Measurements from ENCODE around the gene NRIP1.

DNA sequence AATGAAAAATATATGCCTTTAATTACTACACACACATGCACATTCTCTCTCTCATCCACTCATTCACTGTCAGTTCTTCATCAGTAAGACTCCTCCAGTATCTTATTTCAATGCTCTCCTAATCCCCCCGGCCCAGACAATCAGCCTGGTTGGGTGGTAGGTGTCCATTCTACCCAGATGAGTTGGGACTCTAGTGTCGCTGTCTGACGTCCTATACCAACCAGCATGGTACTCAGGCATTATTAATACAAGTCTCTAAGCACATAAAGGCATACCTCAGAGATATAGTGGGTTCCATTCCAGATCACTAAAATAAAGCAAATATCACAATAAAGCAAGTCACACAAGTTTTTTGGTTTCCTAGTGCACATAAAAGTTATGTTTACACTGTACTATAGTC is 19.8 kb downstream of the NRIP1 start:
- TF ChIP-seq EZH2 (IDR thresholded peaks at IDR 0.05; ENCODE audit: low read depth, low read length, severe bottlenecking) (no peak), TAF1 (IDR thresholded peaks at IDR 0.05; ENCODE audit: low read depth, low read length) (no peak), YY1 (IDR thresholded peaks at IDR 0.05; ENCODE audit: low read depth, low read length) (no peak), JUND (IDR thresholded peaks at IDR 0.05; ENCODE audit: low read length) (no peak), CREB1 (IDR thresholded peaks at IDR 0.05) (no peak), POLR2A (IDR thresholded peaks at IDR 0.05; ENCODE audit: control extremely low read depth in 1 of 2, low read depth in 2 of 2, low read length in 2 of 2) (no peak), TEAD4 (IDR thresholded peaks at IDR 0.05; ENCODE audit: low read depth, low read length) (no peak), POLR2AphosphoS5 (IDR thresholded peaks at IDR 0.05; ENCODE audit: low read depth, low read length) (no peak), RAD21 (IDR thresholded peaks at IDR 0.05 in 1 of 2, conservative IDR thresholded peaks at IDR 0.05 in 1 of 2; ENCODE audit: low read depth in 2 of 2, low read length in 2 of 2) (no peak), KDM1A (IDR thresholded peaks at IDR 0.05; ENCODE audit: borderline replicate concordance, low read length) (no peak), HDAC2 (IDR thresholded peaks at IDR 0.05; ENCODE audit: borderline replicate concordance in 1 of 2, low read depth in 2 of 2, low read length in 2 of 2) (no peak)
- TF ChIP-seq, protein P1, sequence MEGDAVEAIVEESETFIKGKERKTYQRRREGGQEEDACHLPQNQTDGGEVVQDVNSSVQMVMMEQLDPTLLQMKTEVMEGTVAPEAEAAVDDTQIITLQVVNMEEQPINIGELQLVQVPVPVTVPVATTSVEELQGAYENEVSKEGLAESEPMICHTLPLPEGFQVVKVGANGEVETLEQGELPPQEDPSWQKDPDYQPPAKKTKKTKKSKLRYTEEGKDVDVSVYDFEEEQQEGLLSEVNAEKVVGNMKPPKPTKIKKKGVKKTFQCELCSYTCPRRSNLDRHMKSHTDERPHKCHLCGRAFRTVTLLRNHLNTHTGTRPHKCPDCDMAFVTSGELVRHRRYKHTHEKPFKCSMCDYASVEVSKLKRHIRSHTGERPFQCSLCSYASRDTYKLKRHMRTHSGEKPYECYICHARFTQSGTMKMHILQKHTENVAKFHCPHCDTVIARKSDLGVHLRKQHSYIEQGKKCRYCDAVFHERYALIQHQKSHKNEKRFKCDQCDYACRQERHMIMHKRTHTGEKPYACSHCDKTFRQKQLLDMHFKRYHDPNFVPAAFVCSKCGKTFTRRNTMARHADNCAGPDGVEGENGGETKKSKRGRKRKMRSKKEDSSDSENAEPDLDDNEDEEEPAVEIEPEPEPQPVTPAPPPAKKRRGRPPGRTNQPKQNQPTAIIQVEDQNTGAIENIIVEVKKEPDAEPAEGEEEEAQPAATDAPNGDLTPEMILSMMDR (IDR thresholded peaks at IDR 0.05; ENCODE audit: control extremely low read depth in 1 of 3, insufficient read depth in 1 of 3, low read depth in 1 of 3, low read length in 3 of 3), result no peak
- TF ChIP-seq, protein P2, sequence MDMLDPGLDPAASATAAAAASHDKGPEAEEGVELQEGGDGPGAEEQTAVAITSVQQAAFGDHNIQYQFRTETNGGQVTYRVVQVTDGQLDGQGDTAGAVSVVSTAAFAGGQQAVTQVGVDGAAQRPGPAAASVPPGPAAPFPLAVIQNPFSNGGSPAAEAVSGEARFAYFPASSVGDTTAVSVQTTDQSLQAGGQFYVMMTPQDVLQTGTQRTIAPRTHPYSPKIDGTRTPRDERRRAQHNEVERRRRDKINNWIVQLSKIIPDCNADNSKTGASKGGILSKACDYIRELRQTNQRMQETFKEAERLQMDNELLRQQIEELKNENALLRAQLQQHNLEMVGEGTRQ (IDR thresholded peaks at IDR 0.05; ENCODE audit: low read length), result no peak
